HepG2 (cell line): ENCODE results near the gene FCMR. TPM values are rescaled to one million over a fixed set of nuclear protein-coding genes. Genes with fewer than 3 reads are reported as not detected.

Source experiments
- ATAC-seq: fragments of 200-7000 bp; cut with Tn5 transposase; 3 replicates; pipeline ENCODE4 v1.9.1; 2020; ENCODE audit warnings: mild to moderate bottlenecking, moderate library complexity
- BruUV-seq: library from RNA; stranded (reverse); fragments of 400-500 nt; replicated peaks from 2 replicates; lab custom pipeline; 2021; lab: Mats Ljungman, UMichigan
- CTCF ChIA-PET: fragments of 300-600 bp; formaldehyde crosslinking; extraction: SDS; loops from one replicate; lab custom pipeline; 2021; ENCODE audit warnings: low total read pairs, inconsistent platforms, low intra/inter-chr PET ratio; lab: Yijun Ruan, JAX
- POLR2A ChIA-PET: fragments of 350-600 bp; sonication (Branson Sonifier 250); formaldehyde crosslinking; loops from one replicate; lab custom pipeline; 2020; ENCODE audit warnings: antibody characterized with exemption, inconsistent platforms; lab: Yijun Ruan, JAX
- DNase-seq: peaks from one replicate; pipeline ENCODE4 v3.0.0-alpha.2; 2015; ENCODE audit warnings: low spot score
- FAIRE-seq: peaks from 3 replicates; lab custom pipeline; 2011; peaks lifted over from hg19 to GRCh38; lab: Jason Lieb, UNC
- H2AFZ ChIP-seq: one replicate; pipeline ENCODE4 v1.6.1; 2011; ENCODE audit warnings: low read length, inconsistent platforms
- H3K27ac ChIP-seq: fragments of 300-600 bp; 3 replicates; pipeline ENCODE4 v1.8.0; 2011; ENCODE audit warnings: mixed run types, mild to moderate bottlenecking, mixed read lengths, low read length, inconsistent platforms; ENCODE audit not compliant: insufficient read depth; ENCODE audit errors: extremely low read length
- H3K27me3 ChIP-seq, 2 experiments: fragments of 200-600 bp in 1 of 2; 2 replicates in 1 of 2; 3 replicates in 1 of 2; pipeline versions ENCODE4 v1.6.0 to v1.8.0; 2011; ENCODE audit warnings: low read length in 2 of 2, mild to moderate bottlenecking in 2 of 2, moderate library complexity in 2 of 2, inconsistent platforms in 1 of 2; ENCODE audit not compliant: insufficient read depth in 2 of 2, control insufficient read depth in 1 of 2
- H3K36me3 ChIP-seq, 2 experiments: fragments of 200-600 bp in 1 of 2; replicated peaks in 1 of 2; 2 replicates in 1 of 2; 3 replicates in 1 of 2; pipeline versions ENCODE4 v1.5.1 to v1.8.0; 2011; ENCODE audit warnings: low read length in 2 of 2, inconsistent platforms in 1 of 2; ENCODE audit not compliant: insufficient read depth in 2 of 2, control insufficient read depth in 1 of 2
- H3K4me1 ChIP-seq: 2 replicates; pipeline ENCODE4 v1.5.1; 2012; ENCODE audit warnings: low read length, inconsistent platforms; ENCODE audit not compliant: insufficient read depth
- H3K4me2 ChIP-seq: 2 replicates; pipeline ENCODE4 v1.6.0; 2011; ENCODE audit warnings: low read depth, low read length, inconsistent platforms
- H3K4me3 ChIP-seq, 3 experiments: fragments of 200-600 bp in 1 of 3; sonication (generic), shearing (Covaris generic) in 1 of 3; replicated peaks in 1 of 3; 2 replicates each; pipeline ENCODE4 v1.5.1; 2011 to 2016; ENCODE audit warnings: low read length in 3 of 3, inconsistent platforms in 2 of 3, low read depth in 2 of 3, mild to moderate bottlenecking in 2 of 3, control low read depth in 1 of 3, mixed read lengths in 1 of 3; ENCODE audit not compliant: insufficient read depth in 1 of 3
- H3K79me2 ChIP-seq: one replicate; pipeline ENCODE4 v1.6.1; 2011; ENCODE audit warnings: low read length, inconsistent platforms; ENCODE audit not compliant: insufficient read depth
- H3K9ac ChIP-seq: 2 replicates; pipeline ENCODE4 v1.6.0; 2011; ENCODE audit warnings: mild to moderate bottlenecking, low read depth, low read length, inconsistent platforms; ENCODE audit not compliant: insufficient read depth
- H3K9me3 ChIP-seq: 2 replicates; pipeline ENCODE4 v1.5.1; 2012; ENCODE audit warnings: mild to moderate bottlenecking, low read length
- H4K20me1 ChIP-seq: 2 replicates; pipeline ENCODE4 v1.6.0; 2011; ENCODE audit warnings: inconsistent platforms, mild to moderate bottlenecking, low read length, moderate library complexity; ENCODE audit not compliant: insufficient read depth
- CTCF ChIP-seq: sonication (generic); formaldehyde crosslinking; IDR thresholded peaks from 2 replicates; pipeline ENCODE4 v1.5.0; 2020; ENCODE audit warnings: mild to moderate bottlenecking, missing genetic modification reagents, moderate library complexity
- ESRRA ChIP-seq: sonication (generic); formaldehyde crosslinking; IDR thresholded peaks from 2 replicates; pipeline ENCODE4 v1.5.1; 2020; ENCODE audit warnings: mild to moderate bottlenecking, low read depth, missing genetic modification reagents
- GTF2F1 ChIP-seq: fragments of 150-350 bp; IDR thresholded peaks from 2 replicates; pipeline ENCODE4 v1.6.1; 2014; ENCODE audit warnings: low read length
- MXD3 ChIP-seq: IDR thresholded peaks from 2 replicates; pipeline ENCODE4 v1.6.1; 2016; ENCODE audit warnings: mild to moderate bottlenecking, missing biosample characterization, missing genetic modification reagents
- TSC22D2 ChIP-seq: sonication (generic); formaldehyde crosslinking; IDR thresholded peaks from 2 replicates; pipeline ENCODE4 v1.5.1; 2020; ENCODE audit warnings: missing genetic modification reagents, mild to moderate bottlenecking, borderline replicate concordance
- ZFP1 ChIP-seq: IDR thresholded peaks from 2 replicates; pipeline ENCODE4 v1.6.1; 2016
- ZNF121 ChIP-seq: sonication (generic); formaldehyde crosslinking; IDR thresholded peaks from 2 replicates; pipeline ENCODE4 v1.5.0; 2020; ENCODE audit warnings: mild to moderate bottlenecking, missing genetic modification reagents
- ZNF263 ChIP-seq: sonication (generic); formaldehyde crosslinking; IDR thresholded peaks from 2 replicates; pipeline ENCODE4 v1.4.0; 2020; ENCODE audit warnings: missing genetic modification reagents
- ZNF468 ChIP-seq: sonication (generic); formaldehyde crosslinking; IDR thresholded peaks from 2 replicates; pipeline ENCODE4 v1.8.0; 2022; ENCODE audit warnings: mild to moderate bottlenecking, moderate library complexity, missing genetic modification reagents
- WGBS: methylation state at CpG from one replicate; pipeline ENCODE4 v1.1.6; 2017; ENCODE audit warnings: low lambda C conversion rate; 5-methylcytosine and 5-hydroxymethylcytosine counted together
- in situ Hi-C: cut with HindIII; loops from 2 replicates; pipeline ENCODE4 v1.10.0; 2017; ENCODE audit warnings: low pct_unique_long_range_greater_than_20kb; ENCODE audit not compliant: extremely low pct_ligation_motif_present
- intact Hi-C: fragments of 100-400 bp; cut with micrococcal nuclease; formaldehyde crosslinking; loops from one replicate; pipeline ENCODE4 v1.10.0; 2022; ENCODE audit not compliant: unreplicated experiment
- polyA plus RNA-seq, 8 experiments: library from polyadenylated mRNA; depleted of rRNA in 3 of 8; stranded (reverse) in 7 of 8; unstranded in 1 of 8; fragments of >200 nt; fragmentation: Illumina TruSeq in 4 of 8; extraction: Trizol in 4 of 8; gene quantifications; 2 replicates each; pipeline versions ENCODE4 v1.2.1 to v1.2.3, GENCODE V29; 2011 to 2016; ENCODE audit warnings: low read depth in 4 of 8, missing spikeins in 1 of 8, mixed read lengths in 1 of 8; ENCODE audit not compliant: insufficient read depth in 1 of 8
- total RNA-seq, 5 experiments: library from RNA; depleted of rRNA; stranded (reverse); fragments of >200 nt; fragmentation: Illumina TruSeq; extraction: Trizol; gene quantifications; 2 replicates each; pipeline ENCODE4 v1.2.3, GENCODE V29; 2016; ENCODE audit warnings: low read depth in 1 of 5

The FCMR gene
- total and polyA plus RNA-seq, 2 of the 13 experiments (the other 11 are each of a cell fraction or from before 2014, with no cell fraction given): not detected

GRCh38 chr1:206856674-206857464, 64.9 kb downstream of the FCMR start:
- H3K4me1 ChIP-seq: no peaks in the 10 kb centered on the region
- peak; percentile 5 for DNase-seq
- no TSS peak for BruUV-seq
- no peak for FAIRE-seq
- CTCF ChIA-PET: interaction anchor here (0.7 to 1.4 kb wide), 2 partner anchors 122 to 126 kb away, joined by 3 to 4 read pairs; no protein-coding TSS in a partner anchor
- no peaks in the 10 kb centered on the region for H4K20me1 ChIP-seq
- intact Hi-C loops (no loop called here), in situ Hi-C loops (no loop called here)
- TF ChIP-seq ZNF121 (CRISPR knock-in tag) (peak; percentile 95), ZFP1 (no peak), CTCF (CRISPR knock-in tag) (peak; percentile 20; the same call in 1 of the 2 replicates), TSC22D2 (CRISPR knock-in tag) (no peak), ZNF468 (no peak), MXD3 (CRISPR knock-in tag) (no peak), GTF2F1 (no peak), ZNF263 (CRISPR knock-in tag) (no peak), ESRRA (CRISPR knock-in tag) (no peak)
- POLR2A ChIA-PET: no interaction called here
- H3K4me2 ChIP-seq: no peak overlapping the region
- no peak overlapping the region for H3K9ac ChIP-seq
- no peaks in the 10 kb centered on the region for H3K36me3 ChIP-seq
- H3K27ac ChIP-seq: no peak overlapping the region
- no peak overlapping the region for H2AFZ ChIP-seq
- H3K4me3 ChIP-seq: no peak overlapping the region
- H3K27me3 ChIP-seq: peaks cover 0 to 3% of the 10 kb centered on the region in 2 experiments; a peak in 2 of 5 replicates
- H3K79me2 ChIP-seq: no peaks in the 10 kb centered on the region
- WGBS: 17% methylated on average over 5 of the region's 5 CpGs
- H3K9me3 ChIP-seq: no peaks in the 10 kb centered on the region; the same call in 1 of the 2 replicates
- peak; percentile 77 for ATAC-seq
